LHCN-M2 (cell line): ENCODE data around the gene CRYL1. TPM values are rescaled to one million over a fixed set of nuclear protein-coding genes. Genes with fewer than 3 reads are reported as not detected.

Source experiments
- DNase-seq: peaks from one replicate; pipeline ENCODE4 v3.0.0-alpha.2; 2012; ENCODE audit warnings: low read depth
- total RNA-seq: library from RNA; depleted of rRNA; stranded (reverse); fragments of >200 nt; gene quantifications from 2 replicates; pipeline ENCODE4 v1.2.3, GENCODE V29; 2014

The CRYL1 gene
- total RNA-seq, 1 experiment from 2014 or later: 11.5 TPM

GRCh38 chr13:20528452-20528851 is 2.8 kb upstream of the CRYL1 start:
- no peak for DNase-seq

DNA sequence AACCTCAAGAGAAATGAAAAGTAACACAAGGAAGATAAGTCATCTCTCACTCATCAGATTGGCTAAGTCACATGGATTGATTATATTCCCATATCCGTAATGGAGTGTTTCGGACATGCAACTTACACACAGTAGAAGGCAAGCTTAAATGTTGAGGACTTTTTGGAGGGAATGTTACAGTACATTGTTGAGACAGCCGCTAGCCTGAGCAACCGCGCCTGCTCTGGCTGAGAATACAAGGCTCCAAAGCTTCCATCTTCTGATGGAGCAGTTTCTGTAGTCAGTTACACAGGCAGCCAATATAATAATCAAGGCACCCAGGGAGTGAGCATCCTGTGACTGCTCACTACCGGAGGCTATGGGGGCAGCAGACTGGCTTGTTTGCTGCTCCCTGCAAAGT is 1.0 kb upstream of the CRYL1 start:
- DNase-seq: no peak

GRCh38 chr13:20525144-20525600 is 485 bp downstream of the CRYL1 start:
- DNase-seq: peak; percentile 4

DNA sequence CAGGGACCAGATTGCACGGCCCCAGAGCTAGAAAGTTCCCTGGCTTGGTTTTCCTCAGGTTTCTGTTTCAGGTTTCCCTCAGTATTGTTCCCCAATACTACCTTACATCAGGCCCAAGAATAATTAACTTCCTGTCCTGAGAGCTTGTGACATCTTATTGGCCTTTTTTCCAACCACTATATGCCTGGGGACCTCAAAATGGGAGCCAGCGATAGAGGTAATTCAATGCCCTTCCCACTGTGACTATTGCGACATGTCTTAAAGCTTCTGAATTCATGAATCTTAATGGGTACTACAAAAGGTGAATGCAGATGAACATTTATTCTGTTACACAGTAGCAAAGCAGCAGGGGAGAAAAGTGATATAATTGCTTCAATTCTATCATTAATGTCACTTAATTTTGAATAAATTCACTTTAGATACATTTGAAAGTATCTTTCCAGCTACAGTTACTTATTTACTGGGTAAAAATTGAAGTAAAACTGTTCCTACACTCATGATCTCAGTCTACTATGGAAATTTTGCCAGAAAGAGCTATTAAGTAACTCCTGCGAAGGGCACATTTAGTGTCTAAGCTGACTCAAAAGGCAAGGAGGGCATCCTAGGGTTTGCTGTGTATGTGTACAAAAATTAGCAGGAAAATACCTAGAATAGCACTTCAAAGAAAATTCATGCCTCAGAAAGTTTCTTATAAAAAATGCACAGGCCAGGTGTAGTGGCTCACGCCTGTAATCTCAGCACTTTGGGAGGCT is 4.1 kb downstream of the CRYL1 start:
- DNase-seq: no peak

GRCh38 chr13:20519875-20520274 is 5.8 kb downstream of the CRYL1 start:
- DNase-seq: no peak

DNA sequence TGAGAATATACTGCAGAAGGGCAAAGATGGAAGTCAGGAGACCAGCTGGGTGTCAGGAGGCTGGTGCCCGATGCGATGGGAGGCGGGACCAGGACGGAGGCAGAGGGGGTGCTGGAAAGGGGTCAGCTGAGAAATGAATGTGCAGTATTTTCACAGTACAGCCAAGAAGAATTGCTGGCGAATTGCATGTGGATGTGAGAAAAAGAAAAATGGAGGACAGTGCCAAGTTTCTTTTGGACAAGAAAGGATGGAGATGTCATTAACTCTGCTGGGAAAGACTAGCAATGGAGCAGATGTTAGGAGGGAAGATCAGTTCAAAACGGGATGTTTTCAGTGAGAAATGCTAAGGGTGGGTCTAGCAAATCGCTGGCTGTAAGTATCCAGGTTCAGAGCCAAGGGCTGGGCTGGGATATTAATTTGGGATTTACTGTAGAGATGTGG is 7.0 kb downstream of the CRYL1 start:
- DNase-seq: no peak

GRCh38 chr13:20514866-20515265 is 10.8 kb downstream of the CRYL1 start:
- DNase-seq: peak; percentile 5

DNA sequence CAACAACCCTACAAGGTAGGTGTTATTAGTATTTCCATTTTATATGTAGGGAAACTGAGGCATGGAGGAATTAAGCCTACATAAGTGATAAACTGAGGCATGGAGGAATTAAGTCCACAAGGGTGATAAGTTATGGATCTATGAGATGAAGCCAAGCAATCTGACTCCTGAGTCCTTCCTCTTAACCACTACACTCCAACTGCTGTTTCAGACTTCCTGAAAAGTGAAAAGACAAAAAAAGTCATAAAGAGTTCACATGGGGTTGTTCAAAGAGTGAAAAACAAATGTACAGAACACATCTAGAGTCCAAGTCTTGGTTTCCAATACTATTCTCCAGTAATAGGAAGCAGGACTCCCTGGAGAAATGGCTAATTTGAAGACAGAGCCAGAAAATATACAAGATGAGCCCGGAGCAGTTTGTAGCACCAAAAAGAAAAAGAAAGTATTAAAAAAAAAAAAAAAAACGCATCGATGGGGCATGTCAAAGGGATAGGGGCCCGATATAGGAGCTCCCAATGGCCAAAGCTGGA is 12.1 kb downstream of the CRYL1 start:
- no peak for DNase-seq

GRCh38 chr13:20512042-20512683 is 13.5 kb downstream of the CRYL1 start:
- no peak for DNase-seq

GRCh38 chr13:20506696-20507095 is 19.0 kb downstream of the CRYL1 start:
- DNase-seq: no peak

DNA sequence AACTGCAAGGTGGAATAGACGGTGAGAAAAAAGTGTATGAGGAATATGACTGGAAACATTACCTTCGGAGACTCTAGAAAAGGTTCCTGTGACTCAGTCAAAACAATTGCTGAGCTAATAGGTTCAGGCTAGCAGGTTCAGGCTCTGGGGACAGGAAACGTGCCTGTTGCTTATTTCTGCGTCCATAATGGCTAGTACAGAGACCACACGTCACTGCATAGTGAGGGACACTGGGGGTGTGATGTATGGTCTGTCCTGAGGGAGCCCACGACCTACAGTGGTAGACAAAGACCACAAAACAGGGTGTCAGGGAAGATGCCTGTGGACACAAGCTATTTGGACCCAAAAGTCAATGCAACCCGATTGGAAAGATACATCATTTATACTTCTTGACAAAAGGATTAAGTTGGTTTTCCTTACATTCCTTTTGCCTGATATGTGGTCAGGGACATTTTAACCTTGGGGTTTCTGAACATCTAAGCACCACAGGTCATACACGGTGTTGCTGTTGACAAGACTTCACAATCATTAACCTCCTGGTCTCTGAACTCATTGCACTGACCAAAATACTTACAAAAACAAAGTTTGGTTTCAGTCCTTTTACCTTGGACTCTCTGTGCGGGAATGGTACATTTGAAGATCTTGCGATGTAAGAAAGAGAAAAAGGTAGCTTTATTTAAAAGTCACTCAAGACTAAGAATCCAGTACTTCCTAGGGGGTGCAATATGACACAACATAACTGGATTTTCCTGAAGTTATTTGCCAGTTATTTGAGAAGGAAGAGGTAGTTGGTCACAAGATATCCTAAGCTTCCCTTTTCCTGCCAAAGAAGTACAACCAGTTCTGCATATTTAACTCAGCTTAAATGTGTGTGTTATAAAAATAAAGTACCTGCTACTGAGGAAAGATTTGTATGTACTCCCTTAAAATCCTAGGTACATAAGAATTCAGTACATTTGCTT is 20.0 kb downstream of the CRYL1 start:
- no peak for DNase-seq

DNA sequence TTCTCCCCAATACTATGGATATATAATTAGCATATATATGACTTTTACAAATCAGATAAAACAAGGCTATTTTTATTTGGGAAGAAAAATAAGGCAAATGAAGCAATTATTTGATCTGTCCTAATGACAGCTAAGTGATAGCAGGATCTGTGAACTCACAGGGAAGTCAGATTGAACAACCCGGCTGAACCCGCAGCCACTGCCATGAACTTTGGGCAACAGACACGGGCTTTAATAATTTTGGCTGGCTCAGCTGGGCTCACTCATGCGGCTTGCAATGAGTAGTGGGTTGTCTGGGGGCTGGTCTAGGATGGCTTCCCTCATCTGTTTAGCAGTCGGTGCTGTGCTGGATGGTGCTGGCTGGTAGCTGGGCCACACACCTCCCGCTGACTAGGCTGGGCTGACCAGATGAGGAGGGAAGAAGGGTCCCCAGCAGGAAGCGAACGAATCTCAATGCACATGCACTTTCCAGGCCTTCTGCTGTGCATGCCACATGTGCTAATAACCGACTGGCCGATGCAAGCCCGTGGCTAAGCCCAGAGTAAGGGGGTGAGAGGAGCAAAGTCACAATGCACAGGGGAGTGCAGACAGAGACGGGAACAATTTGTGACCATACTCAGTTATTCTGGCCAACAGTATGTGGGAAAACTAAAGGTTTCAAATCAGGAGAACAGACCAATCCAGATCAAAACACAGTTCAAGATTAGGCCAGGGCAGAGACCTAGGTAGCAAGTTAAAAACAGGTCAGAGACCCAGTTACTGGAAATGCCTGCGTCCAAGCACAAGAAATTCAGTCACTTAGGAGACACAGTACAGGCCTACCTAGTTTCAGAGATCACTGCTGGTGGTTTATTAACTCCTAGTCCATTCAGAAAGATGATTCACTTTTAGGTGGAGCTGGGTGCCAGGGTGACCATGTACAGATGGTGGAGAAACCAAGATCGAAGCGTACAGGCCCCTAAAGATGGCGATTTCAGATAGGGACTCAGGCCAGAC is 22.3 kb downstream of the CRYL1 start:
- DNase-seq: no peak

GRCh38 chr13:20501592-20501991 is 24.1 kb downstream of the CRYL1 start:
- DNase-seq: no peak

GRCh38 chr13:20501120-20501519 is 24.5 kb downstream of the CRYL1 start:
- no peak for DNase-seq

- DNase-seq: peak; percentile 7
Observed at GRCh38 chr13:20499986-20500385, 25.7 kb downstream of the CRYL1 start.

DNA sequence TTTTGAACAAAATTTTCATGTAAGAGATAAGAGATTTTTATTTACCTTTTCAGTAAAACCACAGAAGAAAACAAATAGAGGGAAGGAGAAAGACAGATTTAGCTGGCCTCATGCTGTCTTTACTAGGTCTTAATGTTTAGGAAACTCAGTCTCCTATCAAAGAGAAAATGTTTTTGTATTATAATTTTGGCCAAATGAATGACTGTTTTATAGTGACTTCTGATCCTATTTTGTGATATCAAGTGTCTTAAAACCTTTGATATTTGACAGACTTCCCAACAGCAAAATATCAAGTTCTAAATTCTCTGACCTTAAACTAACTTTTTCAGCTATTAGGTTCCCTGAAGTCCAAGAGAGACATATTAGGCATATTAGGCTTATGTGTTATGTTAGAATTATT is 27.0 kb downstream of the CRYL1 start:
- no peak for DNase-seq

GRCh38 chr13:20498129-20498528 is 27.5 kb downstream of the CRYL1 start:
- DNase-seq: no peak

DNA sequence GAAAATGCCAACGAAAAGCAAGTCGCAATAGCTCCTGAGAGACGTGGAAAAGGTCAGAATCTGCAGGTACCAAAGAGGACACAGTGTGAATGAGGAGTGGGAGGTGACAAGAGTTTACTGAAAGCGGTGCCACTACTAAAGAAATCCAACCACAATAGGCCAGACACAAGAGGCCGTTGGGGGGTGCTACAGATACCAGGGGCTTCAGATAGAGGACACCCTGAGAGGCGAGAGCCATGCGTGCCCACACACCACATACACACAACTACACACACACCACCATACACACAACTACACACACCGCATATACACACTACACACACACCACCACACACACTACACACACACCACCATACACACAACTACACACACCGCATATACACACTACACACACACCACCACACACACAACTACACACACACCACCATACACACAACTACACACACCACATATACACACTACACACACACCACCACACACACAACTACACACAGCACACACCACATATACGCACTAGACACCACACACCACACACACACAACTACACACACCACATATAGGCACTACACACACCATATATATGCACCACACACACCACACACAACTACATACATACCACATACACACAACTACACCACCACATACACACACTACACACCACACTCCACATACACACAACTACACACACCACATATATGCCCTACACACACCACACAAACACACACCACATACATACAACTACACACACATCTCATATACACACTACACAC is 28.5 kb downstream of the CRYL1 start:
- DNase-seq: no peak
